HK-2 (cell line): Measurements from ENCODE around the gene CDH15.

ENCODE experiments used
- DNase-seq: peaks from one replicate; pipeline ENCODE4 v3.0.0-alpha.2; 2018; ENCODE audit not compliant: unreplicated experiment

Gene CDH15

GRCh38 chr16:89140401-89140800 lies 31.1 kb upstream of the CDH15 start:
- DNase-seq, result no peak

GRCh38 chr16:89140981-89141883 lies 30.3 kb upstream of the CDH15 start:
- DNase-seq, result no peak

- no peak for DNase-seq
Measured at GRCh38 chr16:89141884-89142267, 29.7 kb upstream of the CDH15 start.

- DNase-seq, result no peak
Measured at GRCh38 chr16:89142474-89143195, 28.9 kb upstream of the CDH15 start.

GRCh38 chr16:89143201-89143741 lies 28.3 kb upstream of the CDH15 start:
- DNase-seq, result no peak

- no peak for DNase-seq
Measured at GRCh38 chr16:89143911-89144675, 27.5 kb upstream of the CDH15 start.

- no peak for DNase-seq
Measured at GRCh38 chr16:89144681-89145080, 26.9 kb upstream of the CDH15 start.

- no peak for DNase-seq
Measured at GRCh38 chr16:89145406-89146161, 26.0 kb upstream of the CDH15 start.

- DNase-seq, result no peak
Measured at GRCh38 chr16:89146211-89147005, 25.1 kb upstream of the CDH15 start.

GRCh38 chr16:89147085-89147817 lies 24.3 kb upstream of the CDH15 start:
- no peak for DNase-seq

GRCh38 chr16:89149386-89149785 lies 22.2 kb upstream of the CDH15 start:
- DNase-seq, result no peak

- no peak for DNase-seq
Measured at GRCh38 chr16:89150090-89150835, 21.3 kb upstream of the CDH15 start.

- DNase-seq, result no peak
Measured at GRCh38 chr16:89150981-89151380, 20.6 kb upstream of the CDH15 start.

GRCh38 chr16:89152831-89153700 lies 18.5 kb upstream of the CDH15 start:
- DNase-seq, result no peak

GRCh38 chr16:89153848-89154271 lies 17.7 kb upstream of the CDH15 start:
- DNase-seq, result no peak

- DNase-seq, result no peak
Measured at GRCh38 chr16:89154390-89155183, 17.0 kb upstream of the CDH15 start.

GRCh38 chr16:89155184-89155679 lies 16.3 kb upstream of the CDH15 start:
- peak; percentile 71 for DNase-seq
